GM21737 (cell line): ENCODE results near the gene SGSM2.

Experiments
- ATAC-seq: cut with Tn5 transposase; IDR thresholded peaks from one replicate; pipeline ENCODE4 v1.9.1; 2021; ENCODE audit warnings: mild to moderate bottlenecking, moderate library complexity; ENCODE audit not compliant: unreplicated experiment

SGSM2 gene

DNA sequence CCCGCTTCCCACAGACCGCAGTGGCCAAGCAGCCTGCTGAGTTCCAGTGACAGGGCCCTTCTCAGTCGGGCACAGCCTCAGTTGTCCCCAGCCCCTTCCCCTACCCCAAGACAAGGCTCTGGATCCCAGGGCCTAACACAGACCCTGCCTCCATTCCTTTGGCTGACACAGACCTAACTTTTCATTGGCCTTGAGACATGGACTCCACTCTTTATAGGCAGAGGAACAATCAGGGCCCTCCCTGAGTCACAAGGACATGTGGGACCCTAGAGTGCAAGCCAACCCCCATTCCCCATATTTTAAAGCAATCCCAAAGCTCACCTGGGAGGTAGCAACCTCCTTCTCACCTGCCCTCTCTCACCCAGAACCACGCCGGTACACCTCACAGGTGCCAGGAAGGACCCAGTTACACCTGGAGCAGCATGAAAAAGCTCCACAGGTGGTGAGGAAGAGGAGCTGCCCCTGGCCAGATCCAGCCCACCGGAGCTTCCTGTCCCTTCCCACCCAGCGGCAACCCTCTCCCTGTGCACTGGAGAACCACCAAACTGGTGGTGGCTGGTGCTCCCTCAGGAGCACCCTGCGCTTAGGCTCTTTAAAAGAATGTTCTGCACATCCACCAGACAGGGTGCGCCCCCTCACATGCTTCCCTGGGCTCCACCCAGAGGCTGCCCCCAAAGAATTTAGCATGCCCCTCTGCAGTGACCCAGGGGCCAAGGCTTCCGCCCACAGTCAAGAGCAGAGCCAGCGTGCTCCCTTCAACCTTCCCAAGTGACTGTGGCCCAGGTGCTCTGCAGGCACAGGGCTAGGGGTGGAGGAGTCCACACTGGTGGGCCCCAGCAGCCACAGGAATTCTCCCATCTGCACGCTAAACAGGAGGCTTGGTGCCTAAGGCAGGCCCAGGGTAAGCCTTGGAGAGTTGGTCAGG lies 60.2 kb downstream of the SGSM2 start:
- no peak for ATAC-seq

DNA sequence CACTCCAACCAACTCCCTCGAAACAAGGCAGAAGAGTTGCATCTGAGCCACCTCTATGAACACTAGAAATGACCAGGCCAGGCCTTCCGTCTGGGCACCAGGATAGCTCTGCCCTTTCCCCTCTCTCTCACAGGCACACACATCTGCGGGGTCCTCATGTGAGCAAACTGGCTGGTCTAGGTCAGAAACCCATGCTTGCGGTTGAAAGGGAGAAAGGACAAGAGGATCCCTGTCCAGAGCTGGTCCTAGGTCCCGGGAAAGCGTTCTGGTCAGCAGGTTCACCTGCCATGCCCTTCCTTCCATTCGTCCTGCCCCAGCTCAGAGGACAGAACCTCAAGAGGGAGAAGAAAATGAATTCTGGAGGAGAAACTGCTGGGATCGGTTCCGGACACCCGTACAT lies 60.9 kb downstream of the SGSM2 start:
- ATAC-seq = no peak

DNA sequence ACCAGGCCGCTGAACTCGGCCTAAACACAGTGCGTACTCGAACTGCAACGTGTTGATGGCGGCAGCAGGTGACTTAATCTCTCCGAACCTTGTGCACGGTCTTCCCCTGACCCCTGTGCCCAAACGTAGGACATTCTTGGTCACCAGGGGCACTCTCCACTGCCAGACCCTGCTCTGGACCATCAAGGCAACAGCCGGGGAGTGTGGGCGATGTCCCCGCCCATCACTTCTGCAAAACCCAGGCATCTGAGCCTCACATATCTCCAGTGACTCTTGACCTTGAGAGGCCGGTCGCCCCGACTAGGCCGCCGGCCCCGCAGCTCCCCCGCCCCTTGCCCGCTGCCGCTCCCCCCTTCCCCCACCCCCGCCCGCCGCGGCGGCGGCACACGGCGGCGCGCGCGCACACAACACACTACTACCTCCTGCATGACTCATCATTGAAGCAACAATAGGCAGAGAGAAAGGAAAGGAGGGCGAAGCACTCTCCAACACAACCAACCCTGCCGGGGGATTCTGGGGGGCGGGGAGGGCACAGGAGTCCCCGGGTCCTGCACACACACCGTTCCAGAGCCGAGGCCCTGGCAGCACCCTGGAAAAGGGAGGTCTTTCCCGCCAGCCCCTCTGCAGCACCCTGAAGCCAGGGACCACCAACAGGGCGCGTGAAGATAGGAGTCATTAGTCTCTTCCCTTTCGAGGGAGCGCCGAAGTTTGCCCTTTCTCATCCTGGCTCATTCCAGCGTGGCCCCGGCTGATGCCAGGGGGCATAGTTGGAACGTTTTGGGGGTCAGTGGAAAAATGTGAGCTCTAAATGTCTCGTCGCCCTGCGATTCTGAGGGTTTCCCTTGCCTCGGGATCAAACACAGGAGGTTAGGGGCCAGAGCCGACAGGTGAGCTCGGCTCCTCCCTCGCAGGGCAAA lies 61.6 kb downstream of the SGSM2 start:
- ATAC-seq = no peak

DNA sequence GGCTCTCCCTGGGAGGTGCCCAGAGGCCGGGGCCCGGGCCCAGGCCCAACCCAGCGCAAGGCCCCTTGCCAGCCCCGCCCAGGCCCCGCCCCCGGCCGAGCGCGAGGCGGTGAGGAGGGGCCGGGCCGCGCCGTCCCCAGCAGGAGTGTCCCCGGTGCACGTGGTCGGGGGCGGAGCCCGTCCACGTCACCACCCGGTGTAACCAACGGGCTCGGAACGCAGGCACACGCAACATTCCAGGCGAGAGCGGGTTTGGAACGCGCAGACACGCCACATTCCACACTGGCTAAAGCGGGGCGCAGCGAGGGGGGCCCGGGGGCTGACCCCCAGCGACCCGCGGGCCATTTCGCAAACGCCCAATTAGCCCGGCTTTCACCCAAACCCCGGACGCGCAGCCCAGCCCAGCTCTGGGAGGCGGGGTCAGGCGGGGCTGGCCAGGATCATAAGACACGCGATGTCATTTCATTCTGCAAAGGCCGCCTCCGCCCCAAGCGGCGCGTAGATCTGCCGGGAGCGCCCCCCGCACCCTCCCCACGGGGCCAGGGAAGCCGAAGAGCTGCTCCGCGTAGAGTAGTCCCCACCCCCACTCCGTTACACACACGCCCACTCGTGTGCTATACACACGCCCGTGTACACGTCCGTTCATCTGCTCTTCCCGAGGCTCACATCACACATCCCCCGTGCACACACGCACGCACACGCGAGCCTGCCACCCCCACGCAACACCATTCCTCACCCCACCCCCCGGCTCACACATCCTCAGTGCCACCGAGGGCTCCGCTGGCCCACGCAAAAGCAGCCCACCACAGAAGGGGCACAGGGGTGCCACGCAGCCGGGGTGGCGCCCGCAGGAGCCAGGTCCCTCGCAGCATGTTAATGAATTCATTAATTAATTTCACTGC lies 62.5 kb downstream of the SGSM2 start:
- peak; percentile 31 for ATAC-seq

DNA sequence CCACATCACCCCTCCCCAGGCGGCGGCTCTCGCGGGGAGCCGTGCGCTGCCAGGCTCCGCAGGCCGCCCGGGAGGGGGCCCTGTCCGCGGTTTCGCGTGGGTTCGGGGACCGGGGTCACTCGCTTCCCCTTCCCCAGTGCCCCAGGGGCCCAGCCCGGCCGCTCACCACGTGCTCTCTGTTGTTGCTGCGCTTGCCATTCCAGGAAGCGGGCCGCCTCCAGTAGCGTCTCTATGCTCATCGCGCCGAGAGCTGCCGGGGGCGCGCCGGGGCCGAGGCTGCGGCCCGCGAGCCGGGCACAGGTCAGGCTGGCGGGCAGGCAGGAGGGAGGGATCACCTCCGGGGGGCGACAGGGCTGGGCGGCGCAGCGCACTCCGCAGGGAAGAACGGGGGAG lies 63.2 kb downstream of the SGSM2 start:
- no peak for ATAC-seq

DNA sequence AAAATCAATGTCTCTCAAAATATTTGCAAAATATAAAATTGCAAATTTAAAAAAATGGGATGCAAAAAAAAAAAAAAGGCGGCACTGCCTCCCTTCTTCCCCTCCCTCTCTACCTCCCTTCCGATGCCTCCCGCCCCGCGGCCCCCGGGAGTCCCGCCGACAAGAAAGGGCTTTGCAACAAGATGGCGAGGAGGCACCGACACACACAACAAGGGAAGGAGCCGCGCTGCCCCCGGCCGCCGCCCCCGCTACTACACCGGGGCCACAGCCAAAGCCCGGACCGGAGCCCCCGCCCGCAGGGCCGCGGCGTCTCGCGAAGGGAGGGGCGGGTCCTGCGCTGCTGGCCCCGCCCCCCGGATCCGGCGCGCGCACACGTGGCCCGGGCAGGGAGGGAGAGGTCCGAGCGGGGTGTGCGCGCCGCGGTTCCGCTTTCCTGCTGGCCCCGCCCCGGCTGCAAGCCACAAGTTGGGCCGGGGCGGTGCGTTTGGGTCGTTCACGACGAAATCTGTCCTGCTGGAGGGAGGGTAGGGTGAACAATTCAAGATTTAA lies 63.6 kb downstream of the SGSM2 start, which contains the start of gene MNT:
Gene MNT (minus strand): TSS at position 184 of the 549 bp plus-strand sequence. CDS start 348 bp downstream, outside the sequence.
- peak; percentile 27 for ATAC-seq

DNA sequence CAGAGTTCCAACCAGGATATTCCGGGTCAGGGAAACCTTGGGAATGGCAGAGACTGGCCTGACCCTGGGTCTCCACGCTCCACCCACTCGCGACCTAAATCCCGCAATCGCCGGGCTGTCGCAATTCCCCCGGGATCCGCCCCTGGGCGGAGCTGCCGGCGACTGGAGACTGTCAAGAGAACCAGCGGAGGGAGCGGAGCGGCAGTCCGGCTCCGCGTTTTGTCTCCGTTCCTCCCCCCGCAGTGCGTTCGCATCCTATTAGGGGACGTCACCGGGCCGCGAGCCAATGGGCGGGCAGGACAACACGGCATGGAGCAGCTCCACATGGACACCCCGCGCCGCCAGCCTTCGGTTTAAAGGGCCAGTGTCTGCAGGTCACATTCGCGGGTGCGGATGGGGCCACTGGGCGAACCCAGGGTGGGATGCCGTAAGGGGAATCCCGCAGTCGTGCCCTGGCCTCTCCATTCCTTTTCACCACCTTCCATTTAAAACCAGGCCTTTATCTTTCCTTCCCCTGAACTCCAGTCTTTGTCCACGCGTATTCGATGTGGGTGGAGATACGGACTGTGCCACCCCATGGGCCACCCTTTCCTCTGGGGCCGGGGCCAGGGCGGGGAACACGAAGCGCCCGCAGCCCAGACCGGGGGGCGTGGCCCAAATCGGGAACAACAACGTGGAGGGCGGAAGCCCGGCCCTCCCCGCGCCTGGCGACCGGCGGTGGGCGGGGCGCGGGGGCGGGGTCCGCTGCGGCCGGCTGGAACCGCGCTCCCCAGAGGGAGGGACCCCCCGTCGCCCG lies 64.3 kb downstream of the SGSM2 start:
- peak; percentile 42 for ATAC-seq

DNA sequence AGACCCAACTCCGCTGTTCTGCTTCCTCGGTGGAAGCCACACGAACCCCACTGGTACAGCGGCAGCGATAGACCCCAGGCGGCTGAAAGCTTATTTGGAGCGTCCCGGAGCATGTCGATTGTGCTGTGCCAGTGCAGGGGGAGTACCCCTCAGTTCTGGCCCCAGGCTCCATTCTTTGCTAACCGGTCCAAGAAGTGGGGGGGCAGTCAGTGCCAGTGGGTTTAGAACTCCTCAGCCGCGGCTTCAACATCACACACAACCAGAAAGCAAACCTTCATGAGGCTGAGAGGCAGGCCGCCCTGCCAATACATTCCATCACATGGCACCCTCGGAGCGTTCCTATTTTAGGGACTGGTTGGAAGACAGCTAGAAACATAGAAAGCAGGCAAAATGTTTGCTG lies 65.2 kb downstream of the SGSM2 start:
- ATAC-seq = no peak

DNA sequence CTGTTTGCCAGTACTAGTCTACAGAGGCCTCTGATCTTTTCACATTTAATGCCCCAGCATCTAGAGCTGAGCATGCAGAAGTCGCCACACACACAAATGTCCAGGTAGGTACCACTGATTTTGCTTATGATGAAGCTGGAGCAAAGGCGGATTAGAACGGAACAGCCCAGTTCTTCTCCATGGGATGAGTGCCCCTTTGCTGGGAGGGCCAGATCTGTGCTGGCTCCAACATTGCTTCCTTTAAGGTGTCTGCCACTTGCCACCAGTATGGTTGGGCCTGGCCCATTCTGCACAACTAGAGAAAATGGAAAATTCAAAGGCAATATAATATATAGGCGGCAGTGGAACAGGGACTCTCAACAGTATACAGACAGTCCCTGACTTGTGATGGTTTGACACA lies 65.7 kb downstream of the SGSM2 start:
- no peak for ATAC-seq

DNA sequence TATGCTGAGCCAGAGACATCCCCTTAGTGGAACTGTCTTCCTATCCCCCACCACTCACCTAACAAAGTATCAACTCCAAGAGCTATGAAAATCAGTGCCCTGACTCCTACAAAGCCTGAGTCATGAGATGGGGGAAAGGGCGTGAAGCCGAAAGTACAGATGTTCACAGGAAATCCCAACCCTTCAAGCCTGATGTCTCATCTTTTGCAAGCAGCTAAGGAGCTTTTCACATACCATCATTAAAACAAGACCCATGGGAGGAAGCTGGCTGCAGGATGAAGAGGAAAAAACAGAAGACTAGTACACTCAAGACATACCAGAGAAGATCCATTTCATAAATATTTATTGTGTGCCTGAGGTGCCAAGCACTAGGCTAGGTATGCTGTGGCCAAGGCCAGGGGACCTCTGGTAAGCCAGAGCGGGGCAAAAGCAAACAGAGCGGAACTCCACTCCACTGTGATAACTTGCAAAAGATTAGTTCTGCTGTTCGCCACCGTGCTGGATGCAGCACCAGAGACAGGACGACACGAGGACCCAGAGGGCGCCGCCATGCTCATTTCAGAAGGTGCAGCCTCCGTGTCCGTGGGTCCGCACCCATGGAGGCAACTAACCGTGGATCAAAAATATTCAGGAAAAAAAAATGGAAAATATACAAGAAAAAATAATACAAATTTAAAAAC lies 68.1 kb downstream of the SGSM2 start:
- no peak for ATAC-seq

DNA sequence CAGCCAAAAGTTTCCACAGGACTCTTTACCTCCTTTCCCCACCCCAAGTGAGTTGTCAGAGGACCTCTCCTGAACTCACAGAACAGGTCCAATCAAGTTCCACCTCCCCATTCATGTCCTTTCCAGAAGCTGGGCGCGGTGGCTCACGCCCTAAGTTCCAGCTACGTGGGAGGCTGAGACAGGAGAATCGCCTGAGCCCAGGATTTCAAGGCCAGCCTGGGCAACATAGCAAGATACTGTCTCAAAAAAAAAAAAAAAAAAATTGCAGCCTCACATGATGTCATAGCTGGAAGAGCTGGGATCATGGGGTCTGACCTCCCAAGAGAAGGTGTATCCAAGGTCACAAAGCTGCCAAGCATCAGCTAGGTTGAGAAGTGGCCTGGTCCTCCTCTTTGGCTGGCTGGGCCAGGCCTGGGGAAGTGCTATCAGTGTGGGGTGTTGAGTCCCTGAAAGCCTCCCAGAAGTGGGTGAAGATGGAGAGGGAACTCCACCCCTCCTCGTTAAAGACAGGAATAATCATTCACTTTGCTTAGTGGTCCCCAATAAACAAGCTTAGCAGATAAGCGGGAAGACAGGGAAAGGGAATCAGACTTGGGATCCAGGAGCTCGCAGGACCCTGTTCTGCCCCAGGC lies 69.1 kb downstream of the SGSM2 start:
- no peak for ATAC-seq

DNA sequence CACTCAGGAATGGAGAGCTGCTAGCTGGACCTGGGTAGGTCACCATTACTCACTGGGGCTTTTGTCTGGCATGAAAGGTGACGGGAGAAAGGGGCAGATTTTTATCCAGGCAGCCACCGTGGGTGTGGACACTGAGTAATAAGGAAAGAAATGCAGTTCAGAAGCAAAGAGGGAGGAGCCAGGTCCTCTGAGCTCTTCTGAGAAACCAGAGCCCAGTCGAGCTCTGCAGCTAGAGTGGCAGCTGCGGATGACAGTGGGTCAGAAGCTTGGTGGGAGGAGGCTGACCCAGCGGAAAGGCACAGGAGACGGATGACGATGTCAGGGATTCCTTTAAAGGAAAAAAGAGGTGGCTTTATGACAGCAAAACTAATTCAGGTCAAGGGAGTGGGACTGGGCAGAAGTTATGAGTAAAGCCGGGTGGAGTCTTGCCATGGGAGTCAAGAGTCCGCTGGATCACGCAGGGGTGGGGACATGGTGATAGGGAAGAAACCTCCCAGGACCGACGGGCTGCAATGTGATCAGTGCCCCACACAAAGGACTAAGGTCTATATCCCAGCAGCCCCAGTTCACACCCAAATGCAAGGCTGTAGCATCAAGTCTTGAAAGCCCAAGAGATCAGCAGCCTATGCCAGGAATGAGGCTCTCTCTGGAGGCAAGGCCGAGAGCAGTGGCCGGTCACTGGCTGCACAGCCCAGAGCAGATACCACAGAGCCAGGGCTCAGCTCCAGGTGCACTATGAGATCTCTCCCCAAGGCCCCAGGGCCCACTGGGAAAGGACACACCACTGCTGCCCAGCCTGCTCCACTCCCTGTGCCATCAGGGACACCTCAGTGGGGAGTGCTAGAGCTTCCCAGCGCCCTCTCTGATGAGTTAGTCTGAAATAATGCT lies 69.8 kb downstream of the SGSM2 start:
- no peak for ATAC-seq

DNA sequence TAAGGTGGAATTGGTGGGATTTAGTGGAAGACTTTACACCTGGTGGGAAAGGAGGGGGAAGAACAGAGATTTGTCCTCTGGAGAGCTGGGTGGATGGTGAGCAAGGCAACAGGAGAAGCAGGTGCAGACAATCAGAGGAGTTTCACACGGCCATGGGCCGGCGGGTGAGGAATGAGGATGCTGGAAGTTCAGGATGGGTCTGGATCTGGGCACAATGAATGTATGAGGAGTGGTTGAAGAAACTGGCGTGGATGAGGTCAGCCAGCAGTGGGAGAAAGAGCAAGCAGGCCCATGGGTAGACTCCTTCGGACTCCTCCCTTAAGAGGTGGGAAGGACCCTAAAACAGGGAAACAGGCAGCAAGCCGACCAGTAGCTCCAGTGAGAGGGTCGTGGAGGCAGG lies 73.7 kb downstream of the SGSM2 start:
- ATAC-seq = no peak

DNA sequence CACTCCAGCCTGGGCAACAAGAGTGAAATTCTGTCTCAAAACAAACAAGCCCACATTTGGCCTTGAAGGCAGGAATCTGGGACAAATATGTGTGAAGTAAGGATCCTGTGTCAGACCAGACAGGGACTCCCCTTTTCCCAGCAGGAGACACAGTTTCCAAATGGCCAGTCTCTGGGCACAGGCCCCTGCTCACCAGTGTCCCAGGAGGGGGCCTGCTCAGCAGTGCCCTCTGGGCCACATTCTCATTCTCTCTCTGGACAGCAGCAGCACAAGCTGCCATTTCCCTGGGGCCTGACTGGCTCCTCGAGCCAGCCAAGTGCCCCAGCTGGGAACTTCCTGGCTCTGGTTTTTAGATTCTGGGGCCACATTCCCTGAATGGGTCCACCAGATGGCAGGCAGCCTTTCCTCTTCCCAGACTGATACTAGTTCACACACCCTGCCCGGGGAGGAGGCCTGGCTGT lies 75.3 kb downstream of the SGSM2 start:
- no peak for ATAC-seq

DNA sequence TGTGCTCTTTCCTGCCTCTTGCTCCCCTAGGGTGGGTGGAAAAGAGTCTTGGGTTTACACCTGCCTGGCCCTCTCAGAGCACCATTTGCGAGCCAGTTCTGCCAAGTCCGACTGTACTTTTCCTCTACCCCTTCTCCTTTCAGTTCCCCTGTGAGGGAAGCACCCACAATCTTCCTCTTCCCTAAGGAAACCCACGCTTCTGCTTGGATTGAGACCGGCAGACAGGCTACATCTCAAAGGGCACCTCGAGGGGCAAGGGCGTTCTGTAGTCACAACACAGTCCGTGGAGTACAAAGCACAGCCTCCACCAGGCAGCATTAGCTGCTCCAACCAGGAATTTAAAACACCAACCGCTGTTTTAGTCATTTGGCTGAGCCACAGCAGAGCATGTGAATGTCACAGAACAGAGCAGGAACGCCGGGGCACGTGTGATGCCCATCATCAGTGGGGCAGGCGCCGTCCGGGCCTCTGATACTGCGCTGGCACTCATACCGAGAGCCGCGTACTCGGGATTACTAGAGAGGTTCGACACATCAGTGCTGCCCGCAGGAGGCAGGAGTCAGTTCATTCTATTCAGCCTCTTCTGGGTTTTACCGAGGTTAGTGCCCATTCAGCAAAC lies 77.3 kb downstream of the SGSM2 start:
- ATAC-seq = no peak

DNA sequence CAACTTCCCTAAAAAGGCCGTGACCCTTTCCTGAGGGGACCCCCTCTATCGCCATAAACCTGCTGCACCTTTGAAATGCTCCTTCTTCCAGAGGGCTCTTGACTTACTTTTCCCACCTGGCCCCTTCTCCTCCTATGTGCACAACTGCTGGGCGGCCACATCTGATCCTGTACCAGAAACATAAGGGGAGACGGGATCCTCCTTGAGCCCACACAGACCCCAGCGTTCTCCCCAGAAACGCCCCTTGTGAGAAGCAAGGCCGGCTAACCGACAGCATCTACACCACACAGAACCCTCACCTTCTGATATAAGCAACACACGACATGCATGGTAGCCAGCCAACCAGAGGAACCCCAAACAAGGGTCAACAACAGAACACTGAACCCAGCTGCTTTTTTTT lies 77.8 kb downstream of the SGSM2 start:
- ATAC-seq = no peak
